Panc1 (cell line): ENCODE measurements around the gene CCL28.
A peak's percentile ranks its signal among the peaks of the same experiment; 100 is the strongest.

Experiments
- CTCF ChIP-seq: fragments of 450-650 bp; IDR thresholded peaks from 2 replicates; pipeline ENCODE4 v1.5.1; 2017; ENCODE audit warnings: mild to moderate bottlenecking
- POLR2AphosphoS5 ChIP-seq: IDR thresholded peaks from 2 replicates; pipeline ENCODE4 v1.6.1; 2012; ENCODE audit warnings: mild to moderate bottlenecking, low read depth, low read length, moderate library complexity

GRCh38 chr5:43401827-43402226 is 10.4 kb downstream of the CCL28 start:
- TF ChIP-seq CTCF (peak; percentile 40), POLR2AphosphoS5 (no peak)
